K562 (cell line): Measurements from ENCODE around the gene CAMK1D. TPM values are rescaled to one million over a fixed set of nuclear protein-coding genes. Genes with fewer than 3 reads are reported as not detected.

Experiments used
- ATAC-seq: fragments of 200-7000 bp; cut with Tn5 transposase; 3 replicates; pipeline ENCODE4 v1.9.1; 2020; ENCODE audit warnings: moderate library complexity
- BruUV-seq: library from RNA; stranded (reverse); fragments of 400-500 nt; replicated peaks from 2 replicates; lab custom pipeline; 2021; lab: Mats Ljungman, UMichigan
- CTCF ChIA-PET: fragments of 300-600 bp; formaldehyde crosslinking; extraction: SDS; loops from one replicate; lab custom pipeline; 2021; ENCODE audit warnings: low intra/inter-chr PET ratio; lab: Yijun Ruan, JAX
- POLR2A ChIA-PET: fragments of 300-600, 350-650 bp; sonication (Branson Sonifier 250); formaldehyde crosslinking; extraction: SDS; loops from one replicate; lab custom pipeline; 2021; ENCODE audit warnings: antibody characterized with exemption, inconsistent platforms; lab: Yijun Ruan, JAX
- DNase-seq, 4 experiments: peaks; one replicate each; pipeline versions ENCODE4 v3.0.0 to v3.0.0-alpha.2; 2011 to 2018; ENCODE audit warnings: low spot score in 3 of 4, mixed read lengths in 3 of 4; ENCODE audit errors: extremely low read depth in 1 of 4
- FAIRE-seq: peaks from 2 replicates; lab custom pipeline; 2011; peaks lifted over from hg19 to GRCh38; lab: Jason Lieb, UNC
- H2AFZ ChIP-seq: 2 replicates; pipeline ENCODE4 v1.6.0; 2011; ENCODE audit warnings: low read depth, low read length, control low read depth, inconsistent platforms
- H3K27ac ChIP-seq: fragments of 200-600 bp; 3 replicates; pipeline ENCODE4 v1.8.0; 2011; ENCODE audit warnings: low read depth, mild to moderate bottlenecking, control low read depth, inconsistent platforms, low read length, moderate library complexity, mixed read lengths; ENCODE audit errors: extremely low read depth
- H3K27me3 ChIP-seq, 2 experiments: fragments of 300-600 bp in 1 of 2; 2 replicates in 1 of 2; 3 replicates in 1 of 2; pipeline versions ENCODE4 v1.6.0 to v1.8.0; 2011; ENCODE audit warnings: inconsistent platforms in 2 of 2, low read length in 2 of 2, mild to moderate bottlenecking in 1 of 2, mixed read lengths in 1 of 2, moderate library complexity in 1 of 2; ENCODE audit not compliant: control insufficient read depth in 2 of 2, insufficient read depth in 2 of 2
- H3K36me3 ChIP-seq: fragments of 300-600 bp; 3 replicates; pipeline ENCODE4 v1.8.0; 2011; ENCODE audit warnings: mild to moderate bottlenecking, low read length, inconsistent platforms; ENCODE audit not compliant: control insufficient read depth, insufficient read depth
- H3K4me1 ChIP-seq, 2 experiments: fragments of 200-600 bp in 1 of 2; replicated peaks in 1 of 2; 2 replicates in 1 of 2; 3 replicates in 1 of 2; pipeline versions ENCODE4 v1.5.1 to v1.8.0; 2011; ENCODE audit warnings: inconsistent platforms in 2 of 2, low read length in 2 of 2, mild to moderate bottlenecking in 1 of 2, mixed read lengths in 1 of 2, moderate library complexity in 1 of 2; ENCODE audit not compliant: control insufficient read depth in 2 of 2, insufficient read depth in 2 of 2
- H3K4me2 ChIP-seq: 2 replicates; pipeline ENCODE4 v1.6.1; 2011; ENCODE audit warnings: low read length, control low read depth, inconsistent platforms, mixed read lengths; ENCODE audit not compliant: insufficient read depth
- H3K4me3 ChIP-seq: fragments of 200-600 bp; sonication (generic), shearing (Covaris generic); 2 replicates; pipeline ENCODE4 v1.5.1; 2016; ENCODE audit warnings: control low read depth, inconsistent platforms
- H3K79me2 ChIP-seq: fragments of 200-600 bp; 3 replicates; pipeline ENCODE4 v1.8.0; 2011; ENCODE audit warnings: low read length, inconsistent platforms; ENCODE audit not compliant: control insufficient read depth, insufficient read depth
- H3K9ac ChIP-seq, 2 experiments: 2 replicates each; pipeline versions ENCODE4 v1.6.0 to v1.6.1; 2011; ENCODE audit warnings: low read depth in 2 of 2, low read length in 2 of 2, control low read depth in 1 of 2, inconsistent platforms in 1 of 2, mild to moderate bottlenecking in 1 of 2, mixed read lengths in 1 of 2; ENCODE audit not compliant: insufficient read depth in 1 of 2
- H3K9me1 ChIP-seq: one replicate; pipeline ENCODE4 v1.6.0; 2011; ENCODE audit warnings: inconsistent platforms, mild to moderate bottlenecking, low read length, moderate library complexity; ENCODE audit not compliant: control insufficient read depth, insufficient read depth
- H3K9me3 ChIP-seq: replicated peaks from 2 replicates; pipeline ENCODE4 v1.5.1; 2011; ENCODE audit warnings: low read depth, low read length, inconsistent platforms; ENCODE audit not compliant: control insufficient read depth, insufficient read depth
- H4K20me1 ChIP-seq: replicated peaks from 2 replicates; pipeline ENCODE4 v1.6.1; 2011; ENCODE audit warnings: low read length, inconsistent platforms, mixed read lengths; ENCODE audit not compliant: control insufficient read depth, insufficient read depth
- EP400 ChIP-seq: fragments of 450-650 bp; IDR thresholded peaks from 2 replicates; pipeline ENCODE4 v1.6.1; 2017; ENCODE audit warnings: antibody characterized with exemption, mild to moderate bottlenecking, moderate library complexity
- JUN ChIP-seq, 2 experiments: sonication (generic) in 1 of 2; formaldehyde crosslinking in 1 of 2; IDR thresholded peaks; 2 replicates each; pipeline versions ENCODE4 v1.6.1 to v1.8.0; 2012 to 2022; ENCODE audit warnings: borderline replicate concordance in 2 of 2, mild to moderate bottlenecking in 2 of 2, improper control_type of control experiment in 1 of 2, low read depth in 1 of 2, low read length in 1 of 2, missing genetic modification reagents in 1 of 2
- WGBS: fragments of 100-300 bp; shearing (Covaris generic); methylation state at CpG from one replicate; pipeline ENCODE4 v1.1.6; 2016; ENCODE audit warnings: low coverage, mixed read lengths; ENCODE audit not compliant: insufficient coverage; ENCODE audit errors: missing lambda C conversion rate; 5-methylcytosine and 5-hydroxymethylcytosine counted together
- in situ Hi-C: fragments of 300-500 bp; cut with MboI; formaldehyde crosslinking; loops from 4 replicates; pipeline ENCODE4 v1.15.0; 2018; ENCODE audit warnings: inconsistent platforms, mixed read lengths
- intact Hi-C: fragments of 100-400 bp; cut with micrococcal nuclease; formaldehyde crosslinking; loops from 2 replicates; pipeline ENCODE4 v1.14.2; 2022
- polyA plus RNA-seq, 8 experiments: library from polyadenylated mRNA; depleted of rRNA in 4 of 8; stranded (reverse) in 5 of 8; unstranded in 3 of 8; fragments of >200 nt; fragmentation: Nextera tagmentation in 2 of 8; fragmentation: Illumina TruSeq in 1 of 8; extraction: Ambion mirVana in 2 of 8; extraction: Trizol in 1 of 8; gene quantifications; 2 replicates each; pipeline versions ENCODE4 v1.2.1 to v1.2.3, GENCODE V29; 2011 to 2014; ENCODE audit warnings: inconsistent platforms in 1 of 8, missing spikeins in 1 of 8
- total RNA-seq, 7 experiments: library from RNA; depleted of rRNA in 6 of 7; stranded (reverse); fragments of >200 nt in 6 of 7; fragmentation: Illumina TruSeq in 2 of 7; extraction: Trizol in 2 of 7; gene quantifications; 2 replicates each; pipeline versions ENCODE4 v1.2.1 to v1.2.3, GENCODE V29; 2011 to 2021; ENCODE audit warnings: low replicate concordance in 1 of 7
- TF ChIP-seq, protein P1 (sequence below), 2 experiments: fragments of 450-650 bp; IDR thresholded peaks; 2 replicates each; pipeline ENCODE4 v1.6.1; 2016; ENCODE audit warnings: mild to moderate bottlenecking in 2 of 2, borderline replicate concordance in 1 of 2, low read depth in 1 of 2, moderate library complexity in 1 of 2

CAMK1D gene
- total and polyA plus RNA-seq, 9 of the 15 experiments (the other 6 are each of a cell fraction or from before 2014, with no cell fraction given) = 0.12 to 0.24 (median 0.20) TPM; not detected in 5

DNA sequence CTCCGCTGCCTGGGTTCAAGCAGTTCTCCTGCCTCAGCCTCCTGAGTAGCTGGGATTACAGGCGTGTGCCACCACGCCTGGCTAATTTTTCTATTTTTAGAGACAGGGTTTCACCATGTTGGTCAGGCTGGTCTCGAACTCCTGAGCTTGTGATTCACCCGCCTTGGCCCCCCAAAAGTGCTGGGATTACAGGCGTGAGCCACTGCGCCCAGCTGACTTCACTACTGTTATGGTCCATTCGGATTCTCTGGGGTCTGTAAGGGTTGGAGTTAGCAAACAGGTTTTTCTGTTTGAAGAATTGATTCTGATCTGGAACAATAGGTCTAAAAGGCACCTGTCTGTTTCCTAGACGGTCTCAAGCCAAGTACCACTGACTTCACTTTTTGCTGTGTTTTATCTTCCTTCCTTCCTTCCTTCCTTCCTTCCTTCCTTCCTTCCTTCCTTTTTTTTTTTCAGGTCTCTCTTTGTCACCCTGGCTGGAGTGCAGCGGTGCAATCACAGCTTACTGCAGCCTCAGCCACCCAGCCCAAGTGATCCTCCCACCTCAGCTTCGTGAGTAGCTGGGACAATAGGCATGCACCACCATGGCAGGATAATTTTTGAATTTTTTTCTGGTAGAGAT lies 192.2 kb downstream of the CAMK1D start:
- WGBS = 0% methylated on average over 11 of the region's 11 CpGs
- Histone ChIP-seq H3K9me3 (no peaks in the 10 kb centered on the region), H3K9me1 (no peaks in the 10 kb centered on the region), H3K36me3 (no peaks in the 10 kb centered on the region), H3K27me3 (peaks cover 18 to 25% of the 10 kb centered on the region in 2 experiments), H3K4me1 (no peaks in the 10 kb centered on the region), H3K4me3 (no peak overlapping the region), H3K27ac (no peak overlapping the region), H2AFZ (no peak overlapping the region), H4K20me1 (no peaks in the 10 kb centered on the region), H3K4me2 (no peak overlapping the region), H3K9ac (no peak overlapping the region), H3K79me2 (no peaks in the 10 kb centered on the region)
- TF ChIP-seq JUN (IDR thresholded peaks at IDR 0.05; ENCODE audit: borderline replicate concordance, low read depth, low read length) = no peak
- TF ChIP-seq JUN (CRISPR knock-in tag; IDR thresholded peaks at IDR 0.05; ENCODE audit: borderline replicate concordance) = no peak
- TF ChIP-seq EP400 = no peak
- TF ChIP-seq, protein P1, sequence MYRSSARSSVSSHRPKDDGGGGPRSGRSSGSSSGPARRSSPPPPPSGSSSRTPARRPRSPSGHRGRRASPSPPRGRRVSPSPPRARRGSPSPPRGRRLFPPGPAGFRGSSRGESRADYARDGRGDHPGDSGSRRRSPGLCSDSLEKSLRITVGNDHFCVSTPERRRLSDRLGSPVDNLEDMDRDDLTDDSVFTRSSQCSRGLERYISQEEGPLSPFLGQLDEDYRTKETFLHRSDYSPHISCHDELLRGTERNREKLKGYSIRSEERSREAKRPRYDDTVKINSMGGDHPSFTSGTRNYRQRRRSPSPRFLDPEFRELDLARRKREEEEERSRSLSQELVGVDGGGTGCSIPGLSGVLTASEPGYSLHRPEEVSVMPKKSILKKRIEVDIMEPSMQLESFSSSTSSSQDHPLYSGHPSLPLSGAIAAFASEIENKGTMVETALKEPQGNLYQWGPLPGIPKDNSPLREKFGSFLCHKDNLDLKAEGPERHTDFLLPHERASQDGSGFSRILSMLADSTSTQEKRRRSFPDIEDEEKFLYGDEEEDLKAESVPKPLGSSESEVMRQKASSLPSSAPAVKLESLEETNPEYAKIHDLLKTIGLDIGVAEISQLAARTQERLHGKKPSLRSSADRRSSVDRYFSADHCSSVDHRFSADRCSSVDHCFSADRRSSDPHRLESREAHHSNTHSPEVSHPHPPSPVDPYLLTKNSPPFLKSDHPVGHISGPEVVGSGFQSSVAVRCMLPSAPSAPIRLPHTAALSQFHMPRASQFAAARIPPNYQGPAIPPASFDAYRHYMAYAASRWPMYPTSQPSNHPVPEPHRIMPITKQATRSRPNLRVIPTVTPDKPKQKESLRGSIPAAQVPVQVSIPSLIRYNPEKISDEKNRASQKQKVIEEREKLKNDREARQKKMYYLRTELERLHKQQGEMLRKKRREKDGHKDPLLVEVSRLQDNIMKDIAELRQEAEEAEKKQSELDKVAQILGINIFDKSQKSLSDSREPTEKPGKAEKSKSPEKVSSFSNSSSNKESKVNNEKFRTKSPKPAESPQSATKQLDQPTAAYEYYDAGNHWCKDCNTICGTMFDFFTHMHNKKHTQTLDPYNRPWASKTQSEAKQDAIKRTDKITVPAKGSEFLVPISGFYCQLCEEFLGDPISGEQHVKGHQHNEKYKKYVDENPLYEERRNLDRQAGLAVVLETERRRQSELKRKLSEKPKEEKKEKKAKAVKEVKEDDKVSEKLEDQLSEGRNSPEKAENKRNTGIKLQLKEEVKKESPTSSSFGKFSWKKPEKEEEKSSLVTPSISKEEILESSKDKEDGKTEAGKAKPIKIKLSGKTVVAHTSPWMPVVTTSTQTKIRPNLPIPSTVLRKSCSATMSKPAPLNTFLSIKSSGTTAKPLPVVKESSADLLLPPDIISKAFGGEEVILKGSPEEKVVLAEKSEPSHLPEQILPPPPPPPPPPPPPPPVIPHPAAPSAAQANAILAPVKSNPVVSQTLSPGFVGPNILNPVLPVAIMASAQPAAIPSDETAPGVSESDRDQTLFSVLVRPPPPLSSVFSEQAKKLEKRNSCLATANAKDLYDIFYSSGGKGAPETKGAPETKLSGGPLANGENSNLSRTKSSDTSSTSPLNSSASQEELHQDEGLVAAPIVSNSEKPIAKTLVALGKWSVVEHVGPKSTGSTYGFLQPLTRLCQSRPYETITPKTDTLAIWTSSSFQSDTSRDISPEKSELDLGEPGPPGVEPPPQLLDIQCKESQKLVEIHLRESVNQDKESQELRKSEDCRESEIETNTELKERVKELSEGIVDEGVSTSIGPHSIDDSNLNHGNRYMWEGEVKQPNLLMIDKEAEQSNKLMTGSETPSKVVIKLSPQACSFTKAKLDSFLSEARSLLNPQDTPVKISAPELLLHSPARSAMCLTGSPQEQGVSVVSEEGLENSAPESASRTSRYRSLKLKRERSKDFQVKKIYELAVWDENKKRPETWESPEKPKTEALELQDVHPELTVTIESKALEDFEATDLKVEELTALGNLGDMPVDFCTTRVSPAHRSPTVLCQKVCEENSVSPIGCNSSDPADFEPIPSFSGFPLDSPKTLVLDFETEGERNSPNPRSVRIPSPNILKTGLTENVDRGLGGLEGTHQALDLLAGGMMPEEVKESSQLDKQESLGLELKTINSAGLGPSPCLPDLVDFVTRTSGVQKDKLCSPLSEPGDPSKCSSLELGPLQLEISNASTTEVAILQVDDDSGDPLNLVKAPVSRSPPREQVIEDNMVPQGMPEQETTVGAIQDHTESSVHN (IDR thresholded peaks at IDR 0.05; ENCODE audit: borderline replicate concordance in 1 of 2, low read depth in 1 of 2) = no peak
- intact Hi-C loops = no loop called here
- FAIRE-seq (no peak), DNase-seq (no peak), ATAC-seq (no peak)
- ChIA-PET POLR2A (interaction anchor here (0.6 kb wide), 1 partner anchor 104 kb away, joined by 3 read pairs; no protein-coding TSS in a partner anchor), CTCF (no interaction called here)
- BruUV-seq = no TSS peak
- in situ Hi-C loops = no loop called here
